Dendritic cell treated with granulocyte-macrophage colony-stimulating factor and Interleukin-4, amounts not matched to agents 40 ng/mL and 50 ng/mL, for 4 days (primary cell): ENCODE data around the gene ZNF79.
A peak's percentile ranks its signal among the peaks of the same experiment; 100 is the strongest.

Source experiments
- H3K27ac Mint-ChIP-seq: one replicate; pipeline ENCODE4 v1.8.0; 2022; ENCODE audit warnings: mild to moderate bottlenecking, mixed read lengths
- H3K27me3 Mint-ChIP-seq: one replicate; pipeline ENCODE4 v1.8.0; 2022; ENCODE audit warnings: mild to moderate bottlenecking, mixed read lengths
- H3K36me3 Mint-ChIP-seq: one replicate; pipeline ENCODE4 v1.8.0; 2022; ENCODE audit warnings: low read depth, mixed read lengths
- H3K4me1 Mint-ChIP-seq: one replicate; pipeline ENCODE4 v1.8.0; 2022; ENCODE audit warnings: low read depth, mixed read lengths
- H3K4me3 Mint-ChIP-seq: one replicate; pipeline ENCODE4 v1.8.0; 2022; ENCODE audit warnings: mild to moderate bottlenecking, moderate library complexity, mixed read lengths
- H3K9me3 Mint-ChIP-seq: one replicate; pipeline ENCODE4 v1.8.0; 2022; ENCODE audit warnings: mixed read lengths
- intact Hi-C: fragments of 100-400 bp; cut with micrococcal nuclease; formaldehyde crosslinking; loops from one replicate; pipeline ENCODE4 v1.15.0; 2022

Gene ZNF79

DNA sequence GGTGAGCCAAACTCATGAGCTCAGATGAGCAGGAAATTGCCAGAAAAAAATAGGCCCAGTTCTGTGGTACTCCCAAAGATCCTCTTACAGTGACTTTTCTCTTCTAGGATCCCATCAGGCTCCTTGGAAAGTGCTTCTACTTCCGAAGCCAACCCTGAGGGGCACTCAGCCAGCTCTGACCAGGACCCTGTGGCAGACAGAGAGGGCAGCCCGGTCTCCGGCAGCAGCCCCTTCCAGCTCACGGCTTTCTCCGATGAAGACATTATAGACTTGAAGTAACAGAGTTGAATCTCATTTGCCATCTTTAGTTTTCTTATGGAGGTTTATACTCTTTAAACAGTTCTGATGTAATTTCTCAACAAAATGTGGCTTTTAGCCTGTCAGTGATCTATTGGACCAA, 31.2 kb upstream of the ZNF79 start:
- Mint-ChIP-seq H3K36me3 (peaks cover 1% of the 10 kb centered on the region), H3K4me1 (peaks cover 34% of the 10 kb centered on the region), H3K9me3 (no peaks in the 10 kb centered on the region), H3K27me3 (peaks cover 20% of the 10 kb centered on the region), H3K4me3 (no peak overlapping the region), H3K27ac (no peak overlapping the region)
- intact Hi-C loops, result no loop called here

DNA sequence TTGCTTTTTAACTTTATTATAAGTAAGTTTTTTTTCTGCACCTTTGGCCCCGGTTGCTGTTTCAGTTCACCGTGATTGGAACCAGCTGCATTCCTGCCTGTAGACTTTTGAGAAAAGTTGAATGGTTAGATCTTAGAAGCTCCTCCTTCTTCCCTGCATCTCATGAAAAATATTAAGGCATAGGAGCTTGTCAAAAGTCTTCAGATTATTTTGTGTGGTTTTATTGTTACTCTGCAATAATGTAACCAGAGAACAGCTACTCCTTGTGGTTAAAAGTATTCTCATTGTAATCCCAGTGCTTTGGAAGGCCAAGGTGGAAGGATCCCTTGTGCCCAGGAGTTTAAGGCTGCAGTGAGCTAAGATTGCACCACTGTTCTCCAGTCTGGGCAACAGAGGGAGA, 30.5 kb upstream of the ZNF79 start:
- no peaks in the 10 kb centered on the region for H3K9me3 Mint-ChIP-seq
- H3K27me3 Mint-ChIP-seq, result peaks cover 26% of the 10 kb centered on the region
- H3K27ac Mint-ChIP-seq, result no peak overlapping the region
- peaks cover 7% of the 10 kb centered on the region for H3K36me3 Mint-ChIP-seq
- no peak overlapping the region for H3K4me3 Mint-ChIP-seq
- H3K4me1 Mint-ChIP-seq, result peaks cover 34% of the 10 kb centered on the region
- intact Hi-C loops, result no loop called here

DNA sequence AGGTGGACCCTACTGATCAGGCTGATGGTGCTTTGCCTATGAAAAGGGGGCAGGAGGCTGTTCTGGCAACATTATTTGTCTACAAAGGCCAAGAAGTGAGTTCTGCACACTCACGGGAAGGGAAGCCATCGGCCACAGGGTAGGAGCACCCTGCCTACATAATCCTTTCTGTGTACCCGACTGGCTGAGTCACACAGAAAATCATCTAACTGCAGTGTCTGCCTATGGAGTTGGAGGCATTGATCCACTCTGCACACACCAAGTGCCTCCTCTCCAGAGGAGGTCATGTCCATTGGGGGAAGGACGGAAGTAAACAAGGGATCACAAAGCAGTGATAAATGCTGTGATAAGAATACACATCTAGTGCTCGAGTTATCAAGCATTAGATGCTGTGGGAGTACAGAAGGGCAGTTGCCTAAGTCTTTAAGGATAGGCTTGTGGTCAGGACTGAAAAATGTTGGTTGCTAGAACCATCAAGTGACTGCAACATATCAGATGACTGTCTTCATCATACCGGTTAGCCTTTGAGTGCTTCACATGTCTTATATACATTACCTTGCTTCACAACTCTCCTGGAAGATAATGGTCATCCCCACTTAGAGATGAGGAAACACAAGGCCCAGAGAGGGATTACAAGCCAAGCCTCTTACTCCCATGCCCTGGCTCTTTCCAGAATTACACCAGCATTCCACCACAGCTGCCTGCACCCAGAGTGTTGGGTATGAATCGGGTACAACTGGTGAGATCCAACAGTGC, 28.5 kb upstream of the ZNF79 start:
- intact Hi-C loops, result loop anchor here (2.0 to 5.0 kb wide), 2 partner anchors 55 to 168 kb away; partner anchors contain the start of genes LRSAM1 and RPL12
- H3K27ac Mint-ChIP-seq, result no peak overlapping the region
- H3K36me3 Mint-ChIP-seq, result peaks cover 18% of the 10 kb centered on the region
- peaks cover 24% of the 10 kb centered on the region for H3K27me3 Mint-ChIP-seq
- peak overlapping the region; percentile 81 for H3K4me3 Mint-ChIP-seq
- H3K4me1 Mint-ChIP-seq, result peaks cover 34% of the 10 kb centered on the region
- H3K9me3 Mint-ChIP-seq, result no peaks in the 10 kb centered on the region

DNA sequence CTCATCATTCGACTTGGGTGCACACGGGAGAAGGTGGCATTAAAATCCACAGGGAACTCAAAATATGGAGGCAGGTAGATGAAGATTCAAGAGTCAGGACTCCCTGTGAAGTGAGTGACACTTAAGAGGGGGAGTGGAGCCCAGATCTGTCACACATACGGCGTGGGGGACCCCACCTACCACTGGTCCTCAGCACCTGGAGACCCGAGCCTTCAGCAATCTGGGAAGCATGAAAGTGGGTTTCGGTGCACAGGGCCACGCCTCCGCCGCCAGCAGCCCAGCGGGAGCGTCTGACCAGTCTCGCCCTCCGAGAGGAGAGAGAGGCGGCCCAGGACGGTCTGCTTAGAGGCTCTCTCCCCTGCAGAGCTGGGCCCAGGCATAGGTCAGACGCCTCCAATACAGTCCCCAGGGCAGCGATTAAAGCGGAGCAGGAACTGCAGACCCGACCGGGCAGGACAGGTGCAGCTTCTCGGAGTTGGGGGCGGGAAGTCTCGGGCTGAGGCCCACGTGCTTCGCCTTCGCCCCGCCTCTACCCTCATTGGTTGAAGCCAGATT, 27.9 kb upstream of the ZNF79 start:
- Mint-ChIP-seq H3K4me1 (peaks cover 34% of the 10 kb centered on the region), H3K9me3 (no peaks in the 10 kb centered on the region), H3K27me3 (peaks cover 24% of the 10 kb centered on the region), H3K4me3 (peak overlapping the region; percentile 81), H3K36me3 (peaks cover 23% of the 10 kb centered on the region), H3K27ac (peak overlapping the region; percentile 80)
- intact Hi-C loops, result loop anchor here (2.0 to 5.0 kb wide), 2 partner anchors 54 to 169 kb away; partner anchors contain the start of genes LRSAM1 and RPL12

DNA sequence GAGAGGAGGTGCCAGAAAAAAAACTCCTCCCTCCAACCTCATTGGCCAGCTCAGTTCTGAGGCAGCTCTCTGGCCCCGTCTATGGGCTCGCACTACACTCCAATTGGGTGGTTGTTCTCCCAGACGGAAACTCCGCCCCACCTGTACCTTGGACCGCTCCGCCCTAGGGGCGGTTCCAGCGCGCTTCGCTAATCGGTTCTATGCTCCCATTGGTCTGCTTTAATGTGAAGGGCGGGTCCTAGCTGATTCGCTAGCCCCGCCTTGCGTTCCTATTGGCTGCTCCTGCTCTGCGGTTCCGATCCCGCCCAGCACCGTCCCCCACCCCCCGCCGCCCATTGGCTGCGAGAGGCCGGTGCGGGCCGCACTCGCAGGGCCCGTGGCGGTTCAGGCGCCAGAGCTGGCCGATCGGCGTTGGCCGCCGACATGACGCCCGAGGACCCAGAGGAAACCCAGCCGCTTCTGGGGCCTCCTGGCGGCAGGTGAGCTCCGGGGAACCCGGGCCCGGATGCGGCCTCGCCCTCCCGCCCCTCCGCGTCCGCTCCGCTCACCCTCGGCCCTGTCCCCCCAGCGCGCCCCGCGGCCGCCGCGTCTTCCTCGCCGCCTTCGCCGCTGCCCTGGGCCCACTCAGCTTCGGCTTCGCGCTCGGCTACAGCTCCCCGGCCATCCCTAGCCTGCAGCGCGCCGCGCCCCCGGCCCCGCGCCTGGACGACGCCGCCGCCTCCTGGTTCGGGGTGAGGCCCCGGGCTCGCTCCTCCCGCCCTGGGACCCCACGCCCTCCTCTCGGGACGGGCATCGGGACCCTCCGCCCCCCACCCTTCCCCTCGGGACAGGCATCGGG, 27.2 kb upstream of the ZNF79 start, which contains the start of gene SLC2A8:
SLC2A8 (plus strand) TSS at position 362 of the 838 bp plus-strand sequence; CDS start at position 424, 62 bp downstream.
- H3K36me3 Mint-ChIP-seq, result peaks cover 30% of the 10 kb centered on the region
- peak within 1 kb of the TSS; percentile 80 for H3K27ac Mint-ChIP-seq
- H3K4me3 Mint-ChIP-seq, result peak within 1 kb of the TSS; percentile 81
- intact Hi-C loops, result loop anchor here (1.0 to 5.0 kb wide), 3 partner anchors 27 to 170 kb away; partner anchors contain the start of genes LRSAM1, RPL12 and ZNF79
- H3K27me3 Mint-ChIP-seq, result peaks cover 24% of the 10 kb centered on the region
- H3K9me3 Mint-ChIP-seq, result no peaks in the 10 kb centered on the region
- peaks cover 33% of the 10 kb centered on the region for H3K4me1 Mint-ChIP-seq

DNA sequence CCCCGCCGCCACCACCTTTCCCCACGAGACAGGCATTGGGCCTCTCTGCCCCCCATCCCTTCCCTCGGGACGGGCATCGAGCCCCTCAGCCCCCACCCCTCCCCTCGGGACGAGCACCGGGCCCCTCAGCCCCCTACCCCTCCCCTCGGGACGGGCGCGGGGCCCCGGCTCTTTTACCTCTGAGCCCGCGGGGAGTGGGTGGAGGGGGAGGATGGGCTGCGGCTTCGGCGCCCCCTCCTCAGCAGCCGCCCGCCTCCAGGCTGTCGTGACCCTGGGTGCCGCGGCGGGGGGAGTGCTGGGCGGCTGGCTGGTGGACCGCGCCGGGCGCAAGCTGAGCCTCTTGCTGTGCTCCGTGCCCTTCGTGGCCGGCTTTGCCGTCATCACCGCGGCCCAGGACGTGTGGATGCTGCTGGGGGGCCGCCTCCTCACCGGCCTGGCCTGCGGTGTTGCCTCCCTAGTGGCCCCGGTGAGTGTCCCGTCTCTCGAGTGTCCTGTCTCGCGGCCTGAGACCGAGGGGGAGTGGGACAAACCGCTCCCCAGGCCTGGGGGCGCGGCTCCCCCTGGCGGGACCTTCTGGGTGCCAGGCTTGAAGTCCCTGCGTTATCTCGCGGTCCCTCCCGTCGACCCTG, 26.4 kb upstream of the ZNF79 start:
- intact Hi-C loops, result loop anchor here (1.0 to 5.0 kb wide), 3 partner anchors 27 to 170 kb away; partner anchors contain the start of genes LRSAM1, RPL12 and ZNF79
- Mint-ChIP-seq H3K4me1 (peaks cover 26% of the 10 kb centered on the region), H3K27ac (peak overlapping the region; percentile 80), H3K4me3 (peak overlapping the region; percentile 79), H3K36me3 (peaks cover 37% of the 10 kb centered on the region), H3K9me3 (no peaks in the 10 kb centered on the region), H3K27me3 (peaks cover 24% of the 10 kb centered on the region)

DNA sequence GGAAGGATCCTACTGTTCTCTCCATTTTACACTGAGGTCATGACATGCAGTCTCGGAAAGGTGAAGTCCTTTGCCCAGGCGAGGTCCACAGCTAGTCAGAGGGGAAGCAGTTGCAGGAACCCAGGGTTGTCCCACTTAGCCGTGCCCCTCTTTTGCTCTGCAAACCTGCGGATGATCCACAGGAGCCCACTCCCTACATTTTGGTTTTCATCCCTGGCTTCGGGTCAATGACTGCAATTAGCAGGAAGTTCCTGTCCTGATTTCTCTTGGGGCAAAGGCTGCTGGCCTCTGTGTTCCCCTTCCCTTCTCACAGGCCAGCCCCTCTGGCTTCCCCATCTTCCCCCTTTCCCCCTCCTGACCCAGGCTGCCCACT, 25.9 kb upstream of the ZNF79 start:
- Mint-ChIP-seq H3K9me3 (no peaks in the 10 kb centered on the region), H3K27ac (peak overlapping the region; percentile 80)
- intact Hi-C loops, result loop anchor here (5.0 kb wide), 1 partner anchor 171 kb away; no protein-coding TSS in a partner anchor

DNA sequence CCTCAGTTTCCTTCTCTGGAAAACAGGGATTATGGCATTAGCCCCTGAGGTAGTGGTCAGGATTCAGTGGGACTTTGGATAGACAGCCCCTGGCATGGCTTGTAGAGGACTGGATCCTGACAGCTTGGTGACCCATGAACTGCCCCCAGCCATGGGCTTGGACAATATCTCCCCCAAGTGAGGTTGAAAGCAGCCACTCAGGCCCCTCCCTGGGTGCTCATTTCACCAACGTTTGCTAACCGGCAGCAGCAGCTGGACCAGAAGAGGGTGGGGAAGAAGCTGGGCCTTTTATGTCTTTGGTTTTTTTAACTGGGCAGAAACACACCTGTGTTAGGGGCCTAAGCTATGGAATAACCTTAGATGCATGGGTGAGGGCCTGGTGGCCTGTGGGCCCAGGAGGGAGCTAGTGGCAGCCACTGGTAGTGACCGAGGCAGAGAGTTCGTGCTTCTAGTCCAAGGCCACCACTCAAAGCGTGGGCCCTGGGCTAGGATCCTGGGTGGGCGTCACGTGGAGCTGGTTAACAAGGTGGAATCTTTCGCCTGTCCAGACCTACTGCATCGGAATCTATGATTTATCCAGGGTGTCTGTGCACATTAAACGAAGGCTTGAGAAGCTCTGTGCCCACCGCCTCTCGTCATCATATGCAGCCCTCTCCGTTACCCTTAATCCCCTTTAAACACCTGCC, 25.3 kb upstream of the ZNF79 start:
- Mint-ChIP-seq H3K9me3 (no peaks in the 10 kb centered on the region), H3K27me3 (peaks cover 24% of the 10 kb centered on the region), H3K27ac (peak overlapping the region; percentile 80), H3K4me1 (peaks cover 25% of the 10 kb centered on the region), H3K4me3 (peak overlapping the region; percentile 79), H3K36me3 (peaks cover 48% of the 10 kb centered on the region)
- intact Hi-C loops, result loop anchor here (5.0 kb wide), 1 partner anchor 172 kb away; no protein-coding TSS in a partner anchor

More for the DNA sequence above, 25.9 kb upstream of the ZNF79 start:
- Mint-ChIP-seq H3K4me1 (peaks cover 25% of the 10 kb centered on the region), H3K4me3 (peak overlapping the region; percentile 79), H3K27me3 (peaks cover 24% of the 10 kb centered on the region), H3K36me3 (peaks cover 42% of the 10 kb centered on the region)

DNA sequence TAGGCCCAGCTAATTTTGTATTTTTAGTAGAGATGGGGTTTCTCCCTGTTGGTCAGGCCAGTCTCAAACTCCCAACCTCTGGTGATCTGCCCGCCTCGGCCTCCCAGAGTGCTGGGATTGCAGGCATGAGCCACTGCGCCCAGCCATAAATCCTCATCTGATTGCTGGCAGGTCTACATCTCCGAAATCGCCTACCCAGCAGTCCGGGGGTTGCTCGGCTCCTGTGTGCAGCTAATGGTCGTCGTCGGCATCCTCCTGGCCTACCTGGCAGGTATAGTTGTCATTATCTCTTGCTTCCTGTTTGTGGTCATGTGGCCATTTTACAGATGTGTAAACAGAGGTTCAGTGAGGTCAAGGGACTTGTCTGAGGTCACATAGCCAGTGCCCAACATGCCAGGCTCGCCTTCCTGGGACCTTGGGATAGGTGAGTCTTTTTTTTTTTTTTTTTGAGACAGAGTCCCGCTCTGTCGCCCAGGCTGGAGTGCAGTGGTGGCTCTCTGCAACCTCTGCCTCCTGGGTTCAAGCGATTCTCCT, 24.4 kb upstream of the ZNF79 start:
- Mint-ChIP-seq H3K4me3 (no peak overlapping the region), H3K27ac (no peak overlapping the region), H3K4me1 (peaks cover 25% of the 10 kb centered on the region), H3K36me3 (peaks cover 58% of the 10 kb centered on the region), H3K27me3 (peaks cover 24% of the 10 kb centered on the region), H3K9me3 (no peaks in the 10 kb centered on the region)
- intact Hi-C loops, result loop anchor here (5.0 kb wide), 1 partner anchor 173 kb away; no protein-coding TSS in a partner anchor

DNA sequence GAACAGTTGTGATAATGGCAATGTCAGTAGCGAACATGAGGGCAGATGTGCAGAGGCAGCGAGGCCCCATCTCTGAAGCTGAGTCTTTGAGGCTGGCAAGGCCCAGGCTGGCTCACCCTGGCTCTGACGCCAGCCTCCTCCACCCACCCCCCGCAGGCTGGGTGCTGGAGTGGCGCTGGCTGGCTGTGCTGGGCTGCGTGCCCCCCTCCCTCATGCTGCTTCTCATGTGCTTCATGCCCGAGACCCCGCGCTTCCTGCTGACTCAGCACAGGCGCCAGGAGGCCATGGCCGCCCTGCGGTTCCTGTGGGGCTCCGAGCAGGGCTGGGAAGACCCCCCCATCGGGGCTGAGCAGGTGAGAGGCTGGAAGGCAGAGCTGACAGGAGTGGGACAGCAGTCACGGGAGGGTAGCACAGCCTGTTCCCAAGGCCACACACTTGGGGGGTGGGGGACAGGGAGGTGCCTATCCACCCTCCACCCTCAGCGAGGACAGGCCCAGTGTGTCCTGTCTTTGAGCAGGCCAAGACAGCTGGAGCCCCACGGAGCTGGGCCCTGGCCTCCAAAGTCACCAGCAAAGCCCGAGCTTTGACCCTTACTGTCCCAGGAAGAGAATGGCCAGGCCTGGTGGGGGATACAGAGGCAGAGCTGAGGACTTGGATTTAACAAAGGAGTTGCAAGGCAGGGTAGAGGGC, 21.6 kb upstream of the ZNF79 start:
- Mint-ChIP-seq H3K9me3 (no peaks in the 10 kb centered on the region), H3K4me1 (peaks cover 14% of the 10 kb centered on the region), H3K27ac (no peak overlapping the region), H3K36me3 (peaks cover 85% of the 10 kb centered on the region), H3K4me3 (no peak overlapping the region), H3K27me3 (peaks cover 12% of the 10 kb centered on the region)
- intact Hi-C loops, result no loop called here

DNA sequence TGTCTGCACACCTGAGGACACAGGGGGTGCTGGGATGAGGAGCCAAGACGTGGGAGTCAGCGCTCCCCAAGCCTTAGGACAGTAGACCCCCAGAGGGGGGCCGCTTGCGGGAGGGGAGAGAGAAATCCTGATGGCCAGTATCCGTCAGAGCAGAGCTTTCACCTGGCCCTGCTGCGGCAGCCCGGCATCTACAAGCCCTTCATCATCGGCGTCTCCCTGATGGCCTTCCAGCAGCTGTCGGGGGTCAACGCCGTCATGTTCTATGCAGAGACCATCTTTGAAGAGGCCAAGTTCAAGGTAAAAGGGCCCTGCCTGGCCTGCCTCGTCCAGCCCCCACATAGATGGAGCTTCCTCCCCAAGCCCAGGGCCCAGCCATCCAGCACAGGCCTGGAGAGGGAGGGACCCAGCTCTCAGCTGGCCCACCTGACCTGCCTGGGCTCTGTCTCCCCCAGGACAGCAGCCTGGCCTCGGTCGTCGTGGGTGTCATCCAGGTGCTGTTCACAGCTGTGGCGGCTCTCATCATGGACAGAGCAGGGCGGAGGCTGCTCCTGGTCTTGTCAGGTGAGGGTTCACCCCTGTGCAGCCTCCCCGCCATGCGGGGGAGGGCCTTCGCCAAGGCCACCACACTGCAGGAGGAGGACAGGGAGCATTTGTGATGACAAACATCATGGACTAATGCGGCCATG, 20.5 kb upstream of the ZNF79 start:
- H3K4me3 Mint-ChIP-seq, result no peak overlapping the region
- no peaks in the 10 kb centered on the region for H3K9me3 Mint-ChIP-seq

DNA sequence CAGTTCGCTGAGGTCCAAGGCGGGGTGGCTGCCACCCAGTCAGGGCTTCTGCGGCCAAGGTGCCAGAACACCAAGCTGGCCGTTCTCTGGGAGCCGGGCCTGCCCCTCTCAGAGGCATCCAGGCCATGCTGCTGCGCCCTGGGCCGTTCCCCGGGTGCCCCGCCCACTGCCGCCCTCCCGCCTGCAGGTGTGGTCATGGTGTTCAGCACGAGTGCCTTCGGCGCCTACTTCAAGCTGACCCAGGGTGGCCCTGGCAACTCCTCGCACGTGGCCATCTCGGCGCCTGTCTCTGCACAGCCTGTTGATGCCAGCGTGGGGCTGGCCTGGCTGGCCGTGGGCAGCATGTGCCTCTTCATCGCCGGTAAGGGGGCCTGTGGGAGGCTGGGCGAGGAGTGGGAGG, 19.6 kb upstream of the ZNF79 start:
- Mint-ChIP-seq H3K9me3 (no peaks in the 10 kb centered on the region), H3K36me3 (peaks cover 78% of the 10 kb centered on the region), H3K27me3 (no peaks in the 10 kb centered on the region), H3K4me1 (no peaks in the 10 kb centered on the region), H3K4me3 (no peak overlapping the region), H3K27ac (no peak overlapping the region)
- intact Hi-C loops, result no loop called here

More for the DNA sequence above, 20.5 kb upstream of the ZNF79 start:
- intact Hi-C loops, result no loop called here
- Mint-ChIP-seq H3K27ac (no peak overlapping the region), H3K36me3 (peaks cover 79% of the 10 kb centered on the region), H3K4me1 (peaks cover 5% of the 10 kb centered on the region), H3K27me3 (peaks cover 2% of the 10 kb centered on the region)
